SK-N-SH treated with all-trans-retinoic acid at 6 μM for 48 hours (cell line): ENCODE measurements around the gene SLC47A2.

Source experiments
- ATAC-seq: fragments of 200-7000 bp; cut with Tn5 transposase; 3 replicates; pipeline ENCODE4 v1.9.1; 2020; ENCODE audit warnings: mild to moderate bottlenecking, moderate library complexity
- ARNTL ChIP-seq: fragments of 450-650 bp; formaldehyde crosslinking; IDR thresholded peaks from 2 replicates; pipeline ENCODE4 v1.5.0; 2020; ENCODE audit warnings: low read depth, mild to moderate bottlenecking, moderate library complexity, borderline replicate concordance
- BACH2 ChIP-seq: fragments of 250-450 bp; sonication (Bioruptor Pico); IDR thresholded peaks from 2 replicates; pipeline ENCODE4 v1.9.0; 2021; ENCODE audit warnings: mild to moderate bottlenecking, borderline replicate concordance
- CSDC2 ChIP-seq: fragments of 250-450 bp; sonication (Bioruptor Pico); IDR thresholded peaks from 2 replicates; pipeline ENCODE4 v1.5.0; 2020; ENCODE audit warnings: mild to moderate bottlenecking, moderate library complexity
- ESRRG ChIP-seq: fragments of 250-450 bp; sonication (Bioruptor Pico); IDR thresholded peaks from 2 replicates; pipeline ENCODE4 v1.6.1; 2021; ENCODE audit warnings: mild to moderate bottlenecking
- GLIS3 ChIP-seq: fragments of 250-450 bp; sonication (Bioruptor Pico); IDR thresholded peaks from 2 replicates; pipeline ENCODE4 v1.5.0; 2020; ENCODE audit warnings: mild to moderate bottlenecking, moderate library complexity
- ISL1 ChIP-seq: fragments of 250-450 bp; sonication (Bioruptor Pico); IDR thresholded peaks from 2 replicates; pipeline ENCODE4 v2.1.2; 2022; ENCODE audit warnings: mild to moderate bottlenecking, moderate library complexity
- OSR1 ChIP-seq: fragments of 250-450 bp; sonication (Bioruptor Pico); IDR thresholded peaks from 2 replicates; pipeline ENCODE4 v1.8.0; 2022; ENCODE audit warnings: moderate library complexity, mild to moderate bottlenecking, inconsistent platforms
- PPARA ChIP-seq: fragments of 250-450 bp; sonication (Bioruptor Pico); IDR thresholded peaks from 2 replicates; pipeline ENCODE4 v1.5.0; 2020; ENCODE audit warnings: mild to moderate bottlenecking, borderline replicate concordance
- RARB ChIP-seq: fragments of 250-450 bp; sonication (Bioruptor Pico); IDR thresholded peaks from 2 replicates; pipeline ENCODE4 v1.8.0; 2021; ENCODE audit warnings: mild to moderate bottlenecking, moderate library complexity
- SNAI2 ChIP-seq: fragments of 250-450 bp; sonication (Bioruptor Pico); IDR thresholded peaks from 2 replicates; pipeline ENCODE4 v1.5.0; 2020; ENCODE audit warnings: mild to moderate bottlenecking, moderate library complexity
- TCF4 ChIP-seq: fragments of 250-450 bp; sonication (Bioruptor Pico); IDR thresholded peaks from 2 replicates; pipeline ENCODE4 v1.8.0; 2021; ENCODE audit warnings: mild to moderate bottlenecking, moderate library complexity, borderline replicate concordance
- TOX ChIP-seq: fragments of 250-450 bp; sonication (Bioruptor Pico); IDR thresholded peaks from 2 replicates; pipeline ENCODE4 v1.8.0; 2021; ENCODE audit warnings: mild to moderate bottlenecking, moderate library complexity, borderline replicate concordance
- ZC3H10 ChIP-seq: fragments of 250-450 bp; sonication (Bioruptor Pico); IDR thresholded peaks from 2 replicates; pipeline ENCODE4 v1.5.1; 2021; ENCODE audit warnings: mild to moderate bottlenecking, moderate library complexity
- ZFP3 ChIP-seq: fragments of 250-450 bp; sonication (Bioruptor Pico); IDR thresholded peaks from 2 replicates; pipeline ENCODE4 v1.5.0; 2020; ENCODE audit warnings: mild to moderate bottlenecking, moderate library complexity
- ZNF565 ChIP-seq: fragments of 450-650 bp; formaldehyde crosslinking; conservative IDR thresholded peaks from 2 replicates; pipeline ENCODE4 v1.5.0; 2020; ENCODE audit warnings: low read depth, mild to moderate bottlenecking, moderate library complexity
- ZNF70 ChIP-seq: fragments of 450-650 bp; formaldehyde crosslinking; IDR thresholded peaks from 2 replicates; pipeline ENCODE4 v1.5.0; 2020; ENCODE audit warnings: mild to moderate bottlenecking, moderate library complexity
- ZNF8 ChIP-seq: fragments of 450-650 bp; formaldehyde crosslinking; IDR thresholded peaks from 2 replicates; pipeline ENCODE4 v1.5.0; 2020; ENCODE audit warnings: mild to moderate bottlenecking, moderate library complexity
- TF ChIP-seq, protein P1 (sequence below): fragments of 250-450 bp; sonication (Bioruptor Pico); IDR thresholded peaks from 2 replicates; pipeline ENCODE4 v1.5.1; 2020; ENCODE audit warnings: low read depth, mild to moderate bottlenecking, moderate library complexity
- TF ChIP-seq, protein P2 (sequence below): fragments of 250-450 bp; sonication (Bioruptor Pico); IDR thresholded peaks from 2 replicates; pipeline ENCODE4 v1.8.0; 2021; ENCODE audit warnings: low read depth, mild to moderate bottlenecking, moderate library complexity, borderline replicate concordance
- TF ChIP-seq, protein P3 (sequence below): fragments of 250-450 bp; sonication (Bioruptor Pico); IDR thresholded peaks from 2 replicates; pipeline ENCODE4 v1.5.1; 2021; ENCODE audit warnings: mild to moderate bottlenecking, moderate library complexity
- TF ChIP-seq, protein P4 (sequence below): fragments of 250-450 bp; sonication (Bioruptor Pico); IDR thresholded peaks from 2 replicates; pipeline ENCODE4 v1.5.0; 2020; ENCODE audit warnings: mild to moderate bottlenecking, moderate library complexity

SLC47A2 gene

DNA sequence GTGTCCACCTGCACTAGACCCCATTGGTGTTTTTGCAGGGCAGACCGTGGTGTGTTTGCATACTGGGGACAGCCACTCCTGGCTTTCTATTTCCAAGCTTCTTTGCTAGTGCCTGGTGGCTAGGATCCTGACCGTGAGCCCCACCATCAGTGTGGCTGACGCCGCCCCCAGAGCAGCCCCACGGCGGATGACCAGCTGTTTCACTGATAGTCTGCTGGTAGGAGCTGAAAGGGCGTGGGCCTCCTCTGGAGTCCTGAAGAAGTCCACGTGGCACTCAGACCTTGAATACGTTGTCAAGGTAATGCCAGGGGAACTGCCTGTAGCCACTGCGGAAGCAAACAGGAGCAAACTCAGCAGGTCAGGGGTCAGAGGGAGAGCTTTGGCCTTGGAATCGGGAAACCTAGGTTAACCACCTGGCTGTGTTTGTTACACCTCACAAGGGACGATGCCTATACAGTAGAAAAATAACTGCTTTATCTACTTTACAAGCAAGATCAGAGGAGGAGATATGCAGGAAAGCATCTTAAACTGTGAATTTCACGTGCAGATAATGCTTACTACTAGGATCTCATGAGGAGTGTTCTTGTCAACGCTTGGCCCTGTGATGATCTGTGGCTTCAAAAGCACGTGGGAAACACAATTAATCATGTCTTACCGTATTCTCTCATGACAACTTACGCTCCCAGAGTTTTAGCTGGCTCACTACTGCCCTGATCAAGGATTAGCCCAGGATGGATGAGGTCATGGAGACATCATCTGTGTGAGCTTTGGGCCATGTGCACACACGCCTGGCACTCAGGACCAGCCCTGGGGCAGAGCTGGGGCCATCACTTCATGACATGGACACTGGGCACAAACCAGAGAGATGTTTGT, 37.6 kb downstream of the SLC47A2 start:
- TF ChIP-seq ZNF565 (CRISPR knock-in tag) (no peak), CSDC2 (CRISPR knock-in tag) (no peak), ZC3H10 (no peak), SNAI2 (CRISPR knock-in tag) (no peak), ARNTL (no peak), ISL1 (CRISPR knock-in tag) (no peak), PPARA (CRISPR knock-in tag) (no peak), ZNF8 (CRISPR knock-in tag) (no peak), BACH2 (CRISPR knock-in tag) (no peak), ZFP3 (CRISPR knock-in tag) (no peak), RARB (CRISPR knock-in tag) (no peak), TCF4 (CRISPR knock-in tag) (no peak), OSR1 (CRISPR knock-in tag) (no peak), TOX (CRISPR knock-in tag) (no peak)
- TF ChIP-seq, protein P1, sequence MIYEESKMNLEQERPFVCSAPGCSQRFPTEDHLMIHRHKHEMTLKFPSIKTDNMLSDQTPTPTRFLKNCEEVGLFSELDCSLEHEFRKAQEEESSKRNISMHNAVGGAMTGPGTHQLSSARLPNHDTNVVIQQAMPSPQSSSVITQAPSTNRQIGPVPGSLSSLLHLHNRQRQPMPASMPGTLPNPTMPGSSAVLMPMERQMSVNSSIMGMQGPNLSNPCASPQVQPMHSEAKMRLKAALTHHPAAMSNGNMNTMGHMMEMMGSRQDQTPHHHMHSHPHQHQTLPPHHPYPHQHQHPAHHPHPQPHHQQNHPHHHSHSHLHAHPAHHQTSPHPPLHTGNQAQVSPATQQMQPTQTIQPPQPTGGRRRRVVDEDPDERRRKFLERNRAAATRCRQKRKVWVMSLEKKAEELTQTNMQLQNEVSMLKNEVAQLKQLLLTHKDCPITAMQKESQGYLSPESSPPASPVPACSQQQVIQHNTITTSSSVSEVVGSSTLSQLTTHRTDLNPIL = no peak
- TF ChIP-seq, protein P2, sequence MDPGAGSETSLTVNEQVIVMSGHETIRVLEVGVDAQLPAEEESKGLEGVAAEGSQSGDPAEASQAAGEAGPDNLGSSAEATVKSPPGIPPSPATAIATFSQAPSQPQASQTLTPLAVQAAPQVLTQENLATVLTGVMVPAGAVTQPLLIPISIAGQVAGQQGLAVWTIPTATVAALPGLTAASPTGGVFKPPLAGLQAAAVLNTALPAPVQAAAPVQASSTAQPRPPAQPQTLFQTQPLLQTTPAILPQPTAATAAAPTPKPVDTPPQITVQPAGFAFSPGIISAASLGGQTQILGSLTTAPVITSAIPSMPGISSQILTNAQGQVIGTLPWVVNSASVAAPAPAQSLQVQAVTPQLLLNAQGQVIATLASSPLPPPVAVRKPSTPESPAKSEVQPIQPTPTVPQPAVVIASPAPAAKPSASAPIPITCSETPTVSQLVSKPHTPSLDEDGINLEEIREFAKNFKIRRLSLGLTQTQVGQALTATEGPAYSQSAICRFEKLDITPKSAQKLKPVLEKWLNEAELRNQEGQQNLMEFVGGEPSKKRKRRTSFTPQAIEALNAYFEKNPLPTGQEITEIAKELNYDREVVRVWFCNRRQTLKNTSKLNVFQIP (CRISPR knock-in tag) = no peak
- ATAC-seq = no peak

DNA sequence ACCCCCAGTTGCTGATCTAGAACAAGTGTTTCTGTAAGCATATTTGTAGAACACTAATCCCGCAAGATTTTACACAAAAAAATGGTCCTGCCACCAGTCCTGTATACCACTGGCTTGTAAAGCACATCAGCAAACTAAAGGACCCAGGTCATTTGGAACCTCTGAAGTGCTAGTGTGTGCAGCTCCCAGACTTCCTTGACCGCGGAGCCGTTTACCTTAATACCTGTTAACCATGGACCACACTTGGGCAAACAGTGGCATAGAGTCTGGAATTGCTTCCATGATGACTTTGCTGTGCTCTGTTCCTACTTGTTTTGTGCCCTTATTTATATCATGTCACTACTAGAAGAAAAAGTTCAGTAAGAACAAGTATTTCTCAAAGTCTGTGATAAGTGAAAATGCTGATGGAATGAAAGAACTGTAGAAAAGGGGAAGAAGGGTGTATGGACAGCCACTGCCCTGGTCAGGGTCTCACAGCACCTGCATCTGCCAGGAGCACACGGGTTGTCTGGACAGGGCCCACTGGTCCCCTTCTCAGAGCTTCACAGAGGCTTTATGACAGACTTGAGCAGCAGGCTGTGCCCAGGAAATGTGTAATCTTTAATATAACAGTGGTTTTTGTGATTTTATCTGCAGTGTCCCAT, 38.5 kb downstream of the SLC47A2 start:
- no peak for ATAC-seq
- TF ChIP-seq ESRRG (no peak), BACH2 (CRISPR knock-in tag) (no peak), SNAI2 (CRISPR knock-in tag) (no peak), GLIS3 (no peak), RARB (CRISPR knock-in tag) (no peak), TCF4 (CRISPR knock-in tag) (no peak), ZNF8 (CRISPR knock-in tag) (no peak)
- TF ChIP-seq, protein P3, sequence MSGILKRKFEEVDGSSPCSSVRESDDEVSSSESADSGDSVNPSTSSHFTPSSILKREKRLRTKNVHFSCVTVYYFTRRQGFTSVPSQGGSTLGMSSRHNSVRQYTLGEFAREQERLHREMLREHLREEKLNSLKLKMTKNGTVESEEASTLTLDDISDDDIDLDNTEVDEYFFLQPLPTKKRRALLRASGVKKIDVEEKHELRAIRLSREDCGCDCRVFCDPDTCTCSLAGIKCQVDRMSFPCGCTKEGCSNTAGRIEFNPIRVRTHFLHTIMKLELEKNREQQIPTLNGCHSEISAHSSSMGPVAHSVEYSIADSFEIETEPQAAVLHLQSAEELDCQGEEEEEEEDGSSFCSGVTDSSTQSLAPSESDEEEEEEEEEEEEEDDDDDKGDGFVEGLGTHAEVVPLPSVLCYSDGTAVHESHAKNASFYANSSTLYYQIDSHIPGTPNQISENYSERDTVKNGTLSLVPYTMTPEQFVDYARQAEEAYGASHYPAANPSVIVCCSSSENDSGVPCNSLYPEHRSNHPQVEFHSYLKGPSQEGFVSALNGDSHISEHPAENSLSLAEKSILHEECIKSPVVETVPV (CRISPR knock-in tag) = no peak
- TF ChIP-seq, protein P1 = no peak

DNA sequence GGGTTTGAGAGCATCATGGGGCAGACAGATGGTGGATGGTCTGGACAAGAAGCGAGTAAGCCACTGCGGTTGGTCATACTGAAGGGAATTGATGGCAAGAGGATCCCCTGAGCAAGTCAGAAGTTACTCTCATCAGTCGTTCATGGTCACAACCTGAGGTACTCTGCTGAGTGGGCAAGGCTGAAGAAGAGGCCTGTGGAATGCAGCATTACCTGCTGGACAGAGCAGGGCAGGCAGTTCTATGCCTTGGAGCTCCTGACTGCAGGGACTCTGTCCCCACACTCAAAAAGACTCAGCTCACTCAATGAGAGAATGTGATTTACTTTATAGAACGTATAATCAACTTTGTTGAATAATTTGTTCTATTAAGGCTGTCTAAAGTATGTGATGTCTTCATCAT, 39.5 kb downstream of the SLC47A2 start:
- no peak for ATAC-seq
- no peak for TF ChIP-seq ZNF8 (CRISPR knock-in tag)
- TF ChIP-seq, protein P3 (CRISPR knock-in tag) = no peak
- TF ChIP-seq ZC3H10 = no peak
- no peak for TF ChIP-seq ARNTL
- TF ChIP-seq OSR1 (CRISPR knock-in tag) = no peak
- TF ChIP-seq BACH2 (CRISPR knock-in tag) = no peak
- TF ChIP-seq ZNF565 (CRISPR knock-in tag) = no peak
- no peak for TF ChIP-seq ZNF70
- TF ChIP-seq, protein P4, sequence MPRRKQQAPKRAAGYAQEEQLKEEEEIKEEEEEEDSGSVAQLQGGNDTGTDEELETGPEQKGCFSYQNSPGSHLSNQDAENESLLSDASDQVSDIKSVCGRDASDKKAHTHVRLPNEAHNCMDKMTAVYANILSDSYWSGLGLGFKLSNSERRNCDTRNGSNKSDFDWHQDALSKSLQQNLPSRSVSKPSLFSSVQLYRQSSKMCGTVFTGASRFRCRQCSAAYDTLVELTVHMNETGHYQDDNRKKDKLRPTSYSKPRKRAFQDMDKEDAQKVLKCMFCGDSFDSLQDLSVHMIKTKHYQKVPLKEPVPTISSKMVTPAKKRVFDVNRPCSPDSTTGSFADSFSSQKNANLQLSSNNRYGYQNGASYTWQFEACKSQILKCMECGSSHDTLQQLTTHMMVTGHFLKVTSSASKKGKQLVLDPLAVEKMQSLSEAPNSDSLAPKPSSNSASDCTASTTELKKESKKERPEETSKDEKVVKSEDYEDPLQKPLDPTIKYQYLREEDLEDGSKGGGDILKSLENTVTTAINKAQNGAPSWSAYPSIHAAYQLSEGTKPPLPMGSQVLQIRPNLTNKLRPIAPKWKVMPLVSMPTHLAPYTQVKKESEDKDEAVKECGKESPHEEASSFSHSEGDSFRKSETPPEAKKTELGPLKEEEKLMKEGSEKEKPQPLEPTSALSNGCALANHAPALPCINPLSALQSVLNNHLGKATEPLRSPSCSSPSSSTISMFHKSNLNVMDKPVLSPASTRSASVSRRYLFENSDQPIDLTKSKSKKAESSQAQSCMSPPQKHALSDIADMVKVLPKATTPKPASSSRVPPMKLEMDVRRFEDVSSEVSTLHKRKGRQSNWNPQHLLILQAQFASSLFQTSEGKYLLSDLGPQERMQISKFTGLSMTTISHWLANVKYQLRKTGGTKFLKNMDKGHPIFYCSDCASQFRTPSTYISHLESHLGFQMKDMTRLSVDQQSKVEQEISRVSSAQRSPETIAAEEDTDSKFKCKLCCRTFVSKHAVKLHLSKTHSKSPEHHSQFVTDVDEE = no peak
- no peak for TF ChIP-seq RARB (CRISPR knock-in tag)
- TF ChIP-seq, protein P2 (CRISPR knock-in tag) = no peak
